M059J (cell line): ENCODE data around the gene TP53I11. TPM values are rescaled to one million over a fixed set of nuclear protein-coding genes. Genes with fewer than 3 reads are reported as not detected.

Experiments
- DNase-seq: peaks from one replicate; pipeline ENCODE4 v3.0.0-alpha.2; 2012; ENCODE audit warnings: low read depth
- total RNA-seq: library from RNA; depleted of rRNA; stranded (reverse); fragments of >200 nt; shearing (Covaris generic); gene quantifications from 2 replicates; pipeline ENCODE4 v1.2.3, GENCODE V29; 2014; rRNA removed

TP53I11 gene, protein sequence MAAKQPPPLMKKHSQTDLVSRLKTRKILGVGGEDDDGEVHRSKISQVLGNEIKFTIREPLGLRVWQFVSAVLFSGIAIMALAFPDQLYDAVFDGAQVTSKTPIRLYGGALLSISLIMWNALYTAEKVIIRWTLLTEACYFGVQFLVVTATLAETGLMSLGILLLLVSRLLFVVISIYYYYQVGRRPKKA
- total RNA-seq = 52.0 and 64.2 TPM in 2 replicates

DNA sequence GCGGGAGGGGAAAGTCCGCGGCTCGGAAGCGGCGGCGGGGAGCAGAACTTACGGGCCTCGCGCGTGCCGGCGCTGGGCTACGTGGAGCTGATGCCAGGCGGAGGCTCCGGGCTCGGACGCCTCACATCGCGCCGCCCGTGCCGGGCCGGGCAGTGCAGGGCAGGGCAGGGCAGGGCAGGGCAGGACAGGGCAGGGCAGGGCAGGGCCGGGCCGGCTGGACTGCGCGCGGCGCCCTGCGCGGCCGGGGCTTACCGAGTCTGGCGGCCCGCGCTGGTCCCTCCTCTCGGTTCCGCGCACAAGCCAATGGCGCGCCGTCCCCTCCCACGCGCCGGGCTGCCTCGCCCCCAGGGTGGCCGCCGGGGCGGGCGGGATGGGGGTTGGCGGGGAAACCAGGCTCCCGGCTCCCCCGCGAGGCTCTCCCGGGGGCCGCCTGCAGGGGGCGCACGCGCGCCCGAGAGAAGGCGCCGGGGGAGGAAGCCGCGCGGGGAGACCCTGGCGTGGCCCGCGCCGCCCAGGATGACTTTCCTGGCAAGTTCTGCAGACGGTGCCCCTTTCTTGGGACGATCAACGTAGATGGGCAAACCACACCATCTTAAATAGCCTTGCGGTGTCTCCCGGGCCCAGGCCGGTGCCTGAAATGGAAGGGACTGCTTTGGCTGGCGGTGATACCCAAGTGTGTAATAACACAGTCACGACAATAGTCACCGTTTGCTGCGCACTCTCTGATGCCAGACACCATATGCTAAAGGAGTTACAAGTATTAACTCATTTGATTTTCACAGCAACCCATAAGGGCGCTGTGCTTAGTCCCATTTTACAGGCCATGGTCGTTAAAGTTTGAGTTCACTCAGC is at the start of gene TP53I11:
TSS of gene TP53I11 (minus strand) at position 259 of the 852 bp plus-strand sequence. CDS start 12,548 bp downstream, outside the sequence.
- peak; percentile 74 for DNase-seq

DNA sequence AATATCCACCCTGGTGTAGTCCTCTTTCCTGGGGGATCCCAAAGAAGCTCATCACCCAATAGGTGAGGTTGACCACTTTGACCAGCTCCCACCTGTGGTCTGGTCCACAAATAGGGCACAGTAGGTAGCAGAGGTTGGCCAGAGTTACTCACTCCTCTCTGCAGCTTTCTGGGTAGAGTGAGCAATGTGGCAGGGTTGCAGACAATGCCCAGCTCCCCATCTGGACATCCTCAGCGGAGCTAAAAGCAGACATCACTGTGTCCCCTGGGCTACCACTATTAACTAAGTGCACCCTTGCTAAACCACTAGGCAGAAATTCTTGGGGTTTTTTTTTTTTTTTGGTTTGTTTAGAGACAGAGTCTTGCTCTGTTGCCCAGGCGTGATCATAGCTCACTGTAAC is 48.4 kb upstream of the TP53I11 start:
- no peak for DNase-seq

DNA sequence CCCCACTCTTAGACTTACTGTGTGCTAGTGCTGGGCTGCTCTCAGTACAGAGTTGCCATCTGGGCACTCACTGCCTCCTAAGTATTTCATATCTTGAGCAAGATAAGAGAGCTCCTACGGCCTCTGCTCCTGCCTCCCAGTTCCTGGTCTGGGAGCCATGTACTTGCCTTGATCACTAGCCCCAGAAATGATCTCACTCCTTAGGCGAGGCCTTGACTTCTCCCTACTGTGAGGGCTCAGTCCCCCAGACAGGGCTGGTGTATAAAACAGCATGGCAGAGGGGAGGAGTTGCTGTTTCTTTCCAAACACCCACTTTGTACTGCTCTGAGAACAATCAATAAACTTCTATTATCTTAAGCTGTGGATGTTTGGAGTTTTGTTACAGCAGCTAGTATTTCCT is 47.4 kb upstream of the TP53I11 start:
- DNase-seq = no peak

DNA sequence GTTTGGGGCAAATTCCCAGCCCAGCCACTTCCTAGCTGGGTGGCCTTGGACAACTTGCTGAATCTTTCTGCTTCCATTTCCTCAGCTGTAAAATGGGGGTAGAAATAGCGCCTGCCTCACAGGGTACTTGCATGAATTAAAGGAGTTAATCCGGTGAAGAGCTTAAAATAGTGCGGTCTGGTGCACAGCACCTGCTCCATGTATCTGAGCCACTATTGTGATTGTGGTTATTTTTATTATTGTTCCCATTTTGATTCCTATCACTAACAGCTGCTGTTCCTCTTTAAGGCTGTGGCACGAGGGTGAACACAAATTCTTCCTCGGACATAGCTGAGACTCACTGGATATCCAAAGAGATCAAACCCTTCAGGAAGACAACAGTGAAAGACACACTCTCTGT is 46.9 kb upstream of the TP53I11 start:
- no peak for DNase-seq

DNA sequence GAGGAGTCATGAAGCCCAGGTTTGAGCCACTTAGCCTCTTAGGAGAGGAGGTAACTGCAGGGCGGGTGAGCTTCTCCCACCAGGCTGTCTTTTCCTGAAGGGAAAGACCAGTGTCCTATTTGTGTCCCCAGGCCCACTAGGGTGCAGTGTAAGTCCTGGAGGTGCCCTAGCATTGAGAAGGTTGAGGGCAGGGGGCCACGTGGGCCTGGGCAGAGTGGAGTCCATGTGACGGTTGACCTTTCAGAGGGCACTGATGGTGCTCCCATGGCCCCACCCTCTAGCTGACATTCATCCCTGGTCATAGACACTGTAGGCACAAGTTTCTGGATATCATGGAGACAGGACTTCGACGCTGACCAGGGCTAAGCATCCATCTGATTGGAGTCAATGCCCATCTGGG is 44.1 kb upstream of the TP53I11 start:
- DNase-seq = no peak

DNA sequence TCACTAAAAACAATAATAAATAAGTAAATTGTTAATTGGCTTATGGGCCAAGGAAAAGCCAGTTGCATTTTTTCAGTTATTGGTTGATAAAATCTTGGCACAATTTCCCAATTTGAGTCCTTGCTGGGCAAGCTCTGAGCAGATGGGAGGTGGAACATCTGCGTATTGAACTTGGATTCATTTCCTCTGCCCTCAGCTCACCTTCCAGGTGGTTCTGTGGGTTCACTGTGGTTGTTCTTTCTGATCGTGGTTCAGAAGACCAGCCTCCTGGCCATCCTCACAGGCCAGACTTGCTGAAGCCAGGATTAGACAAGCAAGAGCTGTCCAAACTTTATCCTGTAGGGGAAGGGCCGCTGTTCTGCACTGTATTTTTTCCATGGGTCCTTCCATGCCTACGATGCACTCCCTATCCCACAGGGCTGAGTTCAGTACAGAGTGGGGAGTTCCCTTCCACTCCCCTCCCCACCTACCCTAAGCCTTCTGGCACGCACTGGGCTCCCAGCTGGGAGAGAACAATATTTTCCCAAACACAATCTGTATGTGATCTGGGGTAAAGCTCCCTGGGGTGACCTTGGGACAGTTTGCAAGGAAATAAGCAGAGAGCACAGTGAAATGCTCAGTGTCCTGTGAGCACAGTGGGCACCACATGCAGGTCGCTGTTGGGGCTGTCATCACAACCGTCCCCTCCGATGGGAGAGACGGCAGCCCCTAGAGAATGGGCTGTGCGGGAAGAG is 43.5 kb upstream of the TP53I11 start:
- DNase-seq = no peak

DNA sequence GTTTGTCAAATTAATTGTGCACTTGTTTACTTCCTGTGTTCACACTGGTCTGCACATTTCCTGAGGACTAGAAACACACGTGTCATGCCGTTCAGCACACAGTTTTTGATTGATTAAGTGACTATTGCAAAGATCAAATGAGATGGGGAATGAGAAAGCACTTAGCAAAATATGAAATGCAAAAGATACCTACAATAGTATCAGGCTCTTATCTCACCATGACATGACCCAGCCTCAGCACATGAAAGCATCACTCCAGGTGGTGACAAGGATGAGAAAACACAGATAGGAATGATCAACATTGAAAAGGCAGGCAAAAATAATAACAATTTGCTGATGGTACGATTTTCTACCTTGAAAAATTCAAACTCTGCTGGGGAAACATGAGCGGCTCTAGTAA is 42.1 kb upstream of the TP53I11 start:
- no peak for DNase-seq

DNA sequence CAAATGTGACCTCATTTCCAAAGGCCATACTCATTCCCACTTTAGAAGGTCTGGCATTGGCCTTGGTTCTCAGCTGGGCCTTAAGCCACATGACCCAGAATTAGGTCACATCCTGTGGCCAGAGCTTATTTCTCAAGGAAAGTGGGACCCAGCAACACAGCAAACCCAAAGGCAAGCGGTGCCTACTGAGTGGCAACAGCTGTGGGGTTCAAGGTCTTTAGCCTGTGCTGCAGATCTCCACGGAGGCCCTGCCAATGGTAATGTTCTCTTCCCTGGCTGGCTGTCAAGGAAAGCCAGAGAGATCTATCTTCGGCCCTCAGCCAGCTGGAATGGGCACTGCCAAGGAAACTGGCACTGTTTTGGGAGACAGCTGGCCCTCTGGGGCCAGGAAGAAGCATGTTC is 41.5 kb upstream of the TP53I11 start:
- peak; percentile 27 for DNase-seq

DNA sequence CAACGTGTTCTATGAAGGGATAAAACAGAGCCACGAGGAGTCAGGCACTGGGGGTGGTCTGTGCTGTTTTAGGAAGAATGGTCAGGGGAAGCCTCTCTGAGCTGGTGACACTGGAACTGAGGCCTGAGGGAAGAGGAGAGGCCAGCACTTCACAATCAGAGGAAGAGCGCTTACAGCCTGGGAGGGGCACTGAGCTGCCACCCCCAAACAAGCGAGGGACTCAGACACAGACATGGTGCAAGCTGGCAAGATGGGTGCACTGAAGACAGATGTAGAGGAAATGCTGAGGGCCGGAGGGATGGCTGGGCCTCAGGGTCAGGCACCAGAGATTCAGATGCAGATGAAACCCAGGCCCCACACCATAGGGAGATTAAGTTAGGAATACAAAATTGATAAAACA is 40.0 kb upstream of the TP53I11 start:
- no peak for DNase-seq

DNA sequence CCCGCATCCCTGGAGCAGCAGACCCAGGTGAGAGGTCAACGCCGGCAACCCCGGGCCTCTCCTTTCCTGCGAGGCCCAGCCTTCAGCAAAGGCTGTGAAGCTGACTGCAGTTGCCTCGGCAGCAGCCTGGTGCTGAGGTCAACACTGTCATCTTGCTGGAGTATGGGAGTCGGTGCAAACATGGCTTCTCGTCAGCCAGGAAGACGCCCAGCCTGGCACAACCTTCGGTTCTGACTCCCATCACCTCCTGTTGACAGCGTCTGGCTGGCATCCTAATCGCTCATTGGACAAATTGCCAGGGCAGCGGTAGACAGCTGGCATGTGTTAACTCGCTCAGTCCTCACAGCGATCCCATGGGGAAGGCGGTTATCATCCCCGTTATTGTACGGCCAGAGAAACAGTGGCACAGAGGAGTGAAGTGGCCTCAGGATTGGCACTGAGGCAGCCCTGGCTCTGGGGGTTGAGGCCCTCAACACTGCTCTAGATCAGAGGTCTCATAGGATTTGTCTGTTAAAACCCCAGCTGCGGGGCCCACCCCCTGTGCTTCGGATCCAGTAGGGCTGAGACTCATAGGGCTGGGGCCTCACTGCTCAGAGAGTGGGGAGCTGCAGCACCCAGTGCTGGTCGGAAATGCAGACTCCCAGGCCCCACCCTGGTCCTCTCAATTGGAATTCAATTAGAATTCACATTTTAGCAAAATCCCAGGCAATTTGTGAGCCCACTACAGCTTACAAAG is 39.3 kb upstream of the TP53I11 start:
- no peak for DNase-seq

DNA sequence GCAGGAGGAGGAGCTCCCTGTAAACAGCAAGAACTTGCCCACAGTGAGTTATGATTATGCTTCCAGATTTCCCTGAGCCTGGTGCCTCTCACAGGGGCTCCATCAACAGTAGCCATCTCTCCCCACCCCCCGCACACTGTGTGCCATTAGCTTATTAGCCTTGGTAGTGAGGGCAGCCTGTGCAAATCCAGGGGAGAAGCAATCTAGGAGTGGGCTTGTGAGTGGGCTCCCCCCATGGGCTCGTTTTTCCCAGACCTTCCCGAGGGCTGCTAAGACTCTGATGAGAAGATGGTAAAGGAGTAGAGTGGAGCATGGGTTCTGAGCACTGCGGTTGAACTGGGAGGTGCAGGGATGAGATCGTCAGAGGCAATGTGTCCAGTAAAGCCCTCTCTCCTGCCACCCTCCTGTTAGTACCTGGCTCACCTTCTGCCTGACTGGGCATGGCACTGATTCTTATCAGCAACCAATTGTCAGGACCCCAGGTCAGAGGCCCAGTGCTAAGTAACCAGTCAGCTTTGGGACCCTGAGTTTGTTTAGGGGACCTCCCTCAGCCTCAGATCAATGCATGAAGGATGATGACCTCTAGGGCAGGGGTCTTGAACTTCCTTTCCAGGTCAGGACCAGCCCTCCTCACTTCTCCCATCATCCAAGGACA is 38.4 kb upstream of the TP53I11 start:
- no peak for DNase-seq

DNA sequence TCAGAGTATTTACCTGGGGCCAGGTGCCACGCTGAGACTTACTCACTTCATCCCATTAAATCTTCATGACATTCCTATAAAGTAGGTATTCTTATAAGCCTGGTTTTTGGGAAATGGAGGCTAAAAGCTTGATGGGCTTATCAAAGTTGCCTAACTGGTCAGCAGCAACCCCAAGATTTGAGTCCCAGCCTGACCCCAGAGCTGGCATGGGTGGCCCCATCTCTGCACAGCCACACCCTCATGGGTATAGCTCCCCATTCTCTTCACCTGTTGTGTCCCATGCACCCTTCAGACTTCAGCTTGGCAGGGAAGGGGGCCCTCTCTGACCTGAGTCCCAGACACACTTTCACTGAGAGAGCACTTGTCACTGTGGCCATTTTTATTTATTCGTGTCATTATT is 37.4 kb upstream of the TP53I11 start:
- no peak for DNase-seq

DNA sequence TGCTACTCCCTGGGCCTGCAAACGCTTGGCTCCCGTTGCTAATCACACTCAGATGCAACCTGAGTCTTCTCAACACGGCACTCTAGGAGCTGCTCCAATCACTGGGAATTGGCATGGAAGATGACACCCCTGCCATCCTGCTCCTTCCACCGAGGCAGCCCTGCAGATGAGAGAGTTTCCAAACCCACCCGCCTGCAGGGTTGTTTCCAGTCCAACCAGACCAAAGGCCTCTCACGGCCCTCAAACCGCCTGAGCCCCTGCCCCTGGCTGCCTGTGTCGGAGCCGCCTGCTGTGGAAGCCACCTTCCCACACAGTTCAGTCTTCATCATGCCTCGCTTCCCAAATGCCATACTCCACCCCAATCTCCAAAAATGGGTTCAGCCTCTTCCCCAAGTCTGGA is 36.8 kb upstream of the TP53I11 start:
- no peak for DNase-seq

DNA sequence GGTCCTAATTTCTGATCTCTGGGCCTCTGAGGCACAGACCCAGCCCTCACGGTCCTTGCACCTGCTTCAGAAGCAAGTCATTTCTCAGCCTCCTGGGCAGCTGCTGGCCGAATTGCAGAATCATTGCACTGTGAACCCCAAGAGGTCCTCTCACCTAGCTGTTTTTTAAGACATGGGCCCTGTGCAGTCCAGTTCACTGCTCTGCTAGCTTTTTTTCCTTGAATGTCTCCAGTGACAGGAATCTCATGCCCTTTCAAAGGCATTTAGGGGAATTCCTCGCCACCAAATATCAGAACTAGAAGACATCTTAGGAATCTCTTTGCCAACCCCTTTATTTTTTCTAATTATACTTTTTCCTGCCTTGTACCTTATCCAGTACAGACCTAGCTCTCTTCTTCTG is 35.6 kb upstream of the TP53I11 start:
- no peak for DNase-seq

DNA sequence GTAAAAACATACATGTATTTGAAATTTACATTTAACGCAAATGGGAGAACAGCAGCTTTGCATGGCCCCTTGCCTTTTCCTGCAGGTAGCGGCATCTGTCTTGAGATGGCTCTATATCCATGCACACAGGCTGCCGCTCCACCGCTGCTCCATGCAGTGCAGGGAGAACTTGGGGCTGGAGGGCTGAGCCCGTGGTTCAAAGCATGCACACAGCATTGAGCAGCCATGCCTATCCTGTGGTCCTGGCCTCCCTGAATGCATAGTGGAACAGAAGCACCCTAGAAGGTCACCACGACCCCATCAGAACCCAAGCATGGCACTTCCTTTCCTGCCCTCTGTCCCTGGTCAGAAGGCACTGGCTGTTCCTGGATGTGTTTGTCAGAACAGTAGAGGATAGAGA is 35.0 kb upstream of the TP53I11 start:
- no peak for DNase-seq

DNA sequence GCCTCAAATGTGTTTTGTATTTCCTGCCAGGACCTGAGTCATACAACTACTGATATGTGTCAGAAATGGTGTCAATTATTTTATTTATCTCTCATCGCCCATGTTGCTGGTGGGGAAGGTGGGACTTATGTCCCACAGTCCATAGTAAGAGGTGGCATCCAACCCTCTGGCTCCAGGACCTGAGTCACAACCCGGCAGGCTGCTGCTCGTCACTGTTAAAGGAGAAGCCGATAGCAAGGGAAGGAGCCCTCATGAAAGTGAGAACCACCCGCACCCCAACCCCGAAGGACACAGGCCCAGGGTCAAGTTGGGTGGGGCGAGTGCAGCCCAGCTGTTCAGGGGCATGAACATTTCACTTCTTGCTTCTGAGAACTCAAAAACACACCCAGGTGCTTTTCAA is 33.1 kb upstream of the TP53I11 start:
- DNase-seq = no peak

DNA sequence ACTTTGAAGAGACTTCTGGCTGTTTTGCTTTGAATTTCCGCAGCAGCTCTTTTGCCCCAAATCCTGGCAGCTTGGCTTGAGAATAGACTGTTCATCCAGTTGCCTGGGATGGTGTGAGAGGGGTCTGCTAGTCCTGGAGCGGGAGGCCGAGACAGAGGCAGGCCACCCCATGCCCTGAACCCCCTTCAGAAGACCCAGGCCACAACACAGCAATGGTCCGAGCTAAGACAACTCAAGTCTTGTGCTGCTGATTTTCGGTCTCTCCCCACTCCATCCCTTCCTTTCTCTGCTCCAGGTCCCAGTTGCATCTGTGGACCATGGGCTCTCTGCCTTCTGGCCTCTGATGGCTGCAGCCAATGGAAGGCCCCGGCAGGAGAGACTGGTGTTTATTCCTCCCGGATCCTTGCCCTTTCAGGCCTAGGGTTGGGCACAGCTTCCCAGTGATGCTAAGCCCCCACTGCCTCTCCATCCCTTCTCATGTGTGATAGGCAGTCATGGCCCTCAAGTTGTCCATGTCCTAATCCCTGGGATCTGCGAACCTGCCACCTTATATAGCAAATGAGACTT is 31.9 kb upstream of the TP53I11 start:
- DNase-seq = no peak

DNA sequence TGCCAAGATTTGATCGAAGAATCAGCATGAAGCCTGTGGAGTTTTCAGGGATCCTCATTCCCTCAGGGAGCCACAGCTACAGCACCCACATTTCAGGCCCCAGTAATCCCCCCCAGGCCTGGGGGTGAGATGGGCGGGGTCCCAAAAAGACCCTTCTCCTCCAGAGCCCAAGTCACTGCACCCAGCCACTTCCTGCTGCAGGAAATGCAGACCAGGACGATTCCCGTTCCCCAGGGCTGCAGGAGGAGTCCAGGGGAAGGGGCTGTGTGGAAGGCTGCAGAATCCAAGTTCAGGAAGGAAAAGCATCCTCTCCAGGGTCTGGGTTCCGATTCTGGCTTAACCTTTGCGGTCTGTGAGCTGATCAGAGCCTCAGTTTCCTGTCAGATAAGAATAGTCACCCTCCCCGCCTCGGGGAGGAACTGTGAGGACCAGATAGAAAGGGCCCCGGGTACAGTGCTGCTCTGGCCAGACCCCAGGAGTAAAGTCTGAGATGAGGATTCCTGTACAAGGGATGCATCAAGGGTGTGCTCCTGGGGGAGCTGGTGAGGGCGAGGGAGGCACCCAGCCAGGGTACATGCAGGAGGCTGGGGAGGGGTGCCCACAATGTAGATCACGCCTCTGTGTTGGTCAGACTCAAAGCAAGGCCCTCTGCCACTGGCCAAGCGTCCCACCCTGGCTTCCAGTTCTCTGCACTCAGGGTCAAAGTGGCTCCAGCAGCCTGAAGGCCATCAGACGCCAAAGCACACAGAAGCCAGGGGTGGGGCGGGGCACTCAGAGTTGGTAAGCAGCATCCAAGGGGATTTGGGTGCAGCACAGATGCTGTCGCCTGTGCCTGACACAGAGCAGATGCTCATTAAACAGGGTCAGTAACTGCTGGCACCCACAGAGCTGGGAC is 30.1 kb upstream of the TP53I11 start:
- no peak for DNase-seq

DNA sequence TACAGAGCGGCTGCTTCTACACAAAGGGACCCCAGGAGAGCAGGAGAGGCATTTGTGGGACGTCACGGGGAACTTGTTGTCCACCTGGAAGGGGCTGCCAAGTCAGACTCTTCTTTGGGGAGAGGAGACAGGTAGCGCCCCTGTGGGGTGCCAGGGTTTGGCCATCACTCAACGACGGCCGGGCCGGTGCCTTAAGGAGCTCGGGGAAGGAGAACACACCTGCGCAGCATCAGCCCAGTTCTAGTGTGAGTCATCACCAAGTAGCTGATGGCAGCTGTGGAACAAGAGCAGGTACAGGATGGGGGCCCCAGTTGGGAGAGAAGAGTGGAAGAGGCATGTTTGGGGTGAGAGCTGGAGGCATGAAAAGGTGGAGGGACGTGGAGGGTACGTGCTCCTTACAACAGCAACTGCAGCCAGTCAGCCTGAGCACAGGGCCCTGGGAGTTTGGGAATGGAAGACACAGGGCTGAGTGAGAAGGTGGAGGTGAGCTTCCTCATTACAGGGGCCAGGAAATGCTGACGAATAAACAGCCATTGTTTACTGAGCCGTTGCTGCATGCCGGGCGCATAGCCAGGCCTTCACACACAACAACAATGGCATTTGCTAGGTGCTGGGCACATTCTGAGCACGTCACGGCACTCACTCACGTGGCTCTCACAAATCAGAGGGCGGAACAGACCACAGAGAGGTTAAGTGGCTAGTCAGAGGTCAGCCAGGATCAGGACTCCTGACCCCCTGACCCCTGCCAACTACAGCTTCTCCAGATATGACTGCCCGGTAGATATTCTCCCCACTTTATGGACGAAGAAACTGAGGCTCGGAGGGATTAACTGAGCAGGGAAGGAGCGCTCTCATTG is 29.1 kb upstream of the TP53I11 start:
- DNase-seq = peak; percentile 75
